Fibroblast of mammary gland (primary cell): ENCODE measurements around the gene TMC4.
"Not testable (repeated sequence)": the region's sequence is repeated elsewhere in the genome, so short reads cannot be mapped to it uniquely, and the experiment has no call there.

Experiments used
- DNase-seq: peaks from one replicate; pipeline ENCODE4 v3.0.0-alpha.2; 2010; ENCODE audit warnings: low read depth
- H3K4me3 ChIP-seq: 2 replicates; pipeline ENCODE4 v1.5.1; 2011; ENCODE audit warnings: low read depth, mild to moderate bottlenecking, low read length, moderate library complexity; ENCODE audit not compliant: control insufficient read depth
- CTCF ChIP-seq: conservative IDR thresholded peaks from 2 replicates; pipeline ENCODE4 v1.5.1; 2011; ENCODE audit warnings: low read depth, low read length, inconsistent platforms; ENCODE audit not compliant: control insufficient read depth, insufficient read depth

Gene TMC4

GRCh38 chr19:54211235-54211634 is 38.3 kb upstream of the TMC4 start:
- no peak for DNase-seq
- no peak for TF ChIP-seq CTCF
- H3K4me3 ChIP-seq, result no peak overlapping the region

GRCh38 chr19:54209811-54210494 is 37.0 kb upstream of the TMC4 start:
- no peak overlapping the region for H3K4me3 ChIP-seq
- TF ChIP-seq CTCF, result no peak
- DNase-seq, result peak; percentile 99

GRCh38 chr19:54209058-54209810 is 36.3 kb upstream of the TMC4 start:
- H3K4me3 ChIP-seq, result no peak overlapping the region
- DNase-seq, result no peak
- TF ChIP-seq CTCF, result no peak

- H3K4me3 ChIP-seq, result no peak overlapping the region
- peak; percentile 30 for DNase-seq
- no peak for TF ChIP-seq CTCF
Measured at GRCh38 chr19:54208784-54209057, 35.8 kb upstream of the TMC4 start.

- DNase-seq, result peak; percentile 98
- no peak overlapping the region for H3K4me3 ChIP-seq
- TF ChIP-seq CTCF, result no peak
Measured at GRCh38 chr19:54207983-54208783, 35.2 kb upstream of the TMC4 start.

GRCh38 chr19:54207676-54207982 is 34.7 kb upstream of the TMC4 start:
- TF ChIP-seq CTCF, result no peak
- no peak overlapping the region for H3K4me3 ChIP-seq
- DNase-seq, result no peak

- not testable (repeated sequence) for H3K4me3 ChIP-seq, DNase-seq
Measured at GRCh38 chr19:54207193-54207592, 34.2 kb upstream of the TMC4 start.
